Mammary epithelial cell (primary cell): ENCODE results near the gene CFTR.

Experiments used
- EZH2 ChIP-seq: IDR thresholded peaks from 2 replicates; pipeline ENCODE4 v1.6.1; 2012; ENCODE audit warnings: low read length, inconsistent platforms, borderline replicate concordance
- TF ChIP-seq, protein P1 (sequence below), 2 donors: IDR thresholded peaks in 1 of 2; conservative IDR thresholded peaks in 1 of 2; 2 replicates each; pipeline ENCODE4 v1.5.1; 2011 to 2012; ENCODE audit warnings: inconsistent platforms in 2 of 2, low read length in 2 of 2, mild to moderate bottlenecking in 2 of 2, control low read depth in 1 of 2, low read depth in 1 of 2; ENCODE audit not compliant: insufficient read depth in 1 of 2; ENCODE audit errors: extremely low read depth in 1 of 2

DNA sequence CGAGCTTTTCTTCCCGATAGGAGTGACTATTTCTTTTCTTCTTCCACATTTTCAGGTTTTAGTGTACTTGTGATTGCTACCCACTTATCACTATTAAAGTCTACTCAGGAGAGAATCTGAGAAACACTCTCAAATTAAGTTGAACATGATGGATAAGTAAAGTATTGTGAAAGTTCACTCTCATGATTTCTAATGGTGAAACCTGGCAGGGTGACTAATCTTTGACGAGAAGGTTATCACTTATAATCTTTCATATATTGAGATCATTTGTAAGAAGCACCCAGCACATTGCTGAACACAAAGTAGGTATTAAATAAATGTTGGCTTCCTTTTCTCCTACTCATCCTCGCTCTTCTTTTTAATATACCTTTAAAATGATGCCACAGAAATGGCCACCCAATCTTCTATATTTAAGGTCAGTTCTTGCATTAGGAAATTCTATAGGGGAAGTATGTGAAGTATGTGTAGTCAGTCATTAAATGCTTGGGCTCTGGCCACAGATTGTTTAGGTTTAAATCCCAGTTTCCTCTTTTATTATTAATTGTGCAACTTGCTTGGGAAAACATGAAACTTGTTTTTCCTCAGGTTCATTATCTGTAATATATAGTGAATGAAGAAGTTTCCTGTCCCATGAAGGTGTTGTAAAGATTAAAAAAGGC is 3.1 kb upstream of the CFTR start:
- TF ChIP-seq, protein P1, sequence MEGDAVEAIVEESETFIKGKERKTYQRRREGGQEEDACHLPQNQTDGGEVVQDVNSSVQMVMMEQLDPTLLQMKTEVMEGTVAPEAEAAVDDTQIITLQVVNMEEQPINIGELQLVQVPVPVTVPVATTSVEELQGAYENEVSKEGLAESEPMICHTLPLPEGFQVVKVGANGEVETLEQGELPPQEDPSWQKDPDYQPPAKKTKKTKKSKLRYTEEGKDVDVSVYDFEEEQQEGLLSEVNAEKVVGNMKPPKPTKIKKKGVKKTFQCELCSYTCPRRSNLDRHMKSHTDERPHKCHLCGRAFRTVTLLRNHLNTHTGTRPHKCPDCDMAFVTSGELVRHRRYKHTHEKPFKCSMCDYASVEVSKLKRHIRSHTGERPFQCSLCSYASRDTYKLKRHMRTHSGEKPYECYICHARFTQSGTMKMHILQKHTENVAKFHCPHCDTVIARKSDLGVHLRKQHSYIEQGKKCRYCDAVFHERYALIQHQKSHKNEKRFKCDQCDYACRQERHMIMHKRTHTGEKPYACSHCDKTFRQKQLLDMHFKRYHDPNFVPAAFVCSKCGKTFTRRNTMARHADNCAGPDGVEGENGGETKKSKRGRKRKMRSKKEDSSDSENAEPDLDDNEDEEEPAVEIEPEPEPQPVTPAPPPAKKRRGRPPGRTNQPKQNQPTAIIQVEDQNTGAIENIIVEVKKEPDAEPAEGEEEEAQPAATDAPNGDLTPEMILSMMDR (conservative IDR thresholded peaks at IDR 0.05 in 1 of 2, IDR thresholded peaks at IDR 0.05 in 1 of 2; ENCODE audit: extremely low read depth in 1 of 2, insufficient read depth in 1 of 2, low read depth in 1 of 2, low read length in 2 of 2) = no peak
- TF ChIP-seq EZH2 = no peak
